ENCODE data around the gene PDXK. TPM values are rescaled to one million over a fixed set of nuclear protein-coding genes. Genes with fewer than 3 reads are reported as not detected.

PDXK gene
- total and polyA plus RNA-seq, 2 experiments from 2014 or later: 76.2 to 82.4 TPM

- Histone ChIP-seq H3K4me3 (no peak overlapping the region), H3K36me3 (peaks cover 50% of the 10 kb centered on the region), H3K4me1 (ENCODE audit: low read depth) (peaks cover 5% of the 10 kb centered on the region), H3K27ac (no peak overlapping the region), H3K9me3 (ENCODE audit: low read depth) (no peaks in the 10 kb centered on the region), H3K27me3 (no peaks in the 10 kb centered on the region)
- no peak for DNase-seq (ENCODE audit: low read depth in 1 of 2, low spot score in 1 of 2)
- TF ChIP-seq CTCF (IDR thresholded peaks at IDR 0.05; ENCODE audit: low read depth, low read length): no peak
Measured at GRCh38 chr21:43794857-43795256, 75.9 kb downstream of the PDXK start.

GRCh38 chr21:43797415-43797814, 78.5 kb downstream of the PDXK start:
- H3K36me3 ChIP-seq: peaks cover 47% of the 10 kb centered on the region

GRCh38 chr21:43797925-43798715, 79.2 kb downstream of the PDXK start:
- TF ChIP-seq CTCF (IDR thresholded peaks at IDR 0.05; ENCODE audit: low read depth, low read length): no peak
- Histone ChIP-seq H3K4me1 (ENCODE audit: low read depth) (no peaks in the 10 kb centered on the region), H3K27ac (no peak overlapping the region), H3K36me3 (peaks cover 42% of the 10 kb centered on the region), H3K4me3 (no peak overlapping the region), H3K27me3 (no peaks in the 10 kb centered on the region), H3K9me3 (ENCODE audit: low read depth) (no peaks in the 10 kb centered on the region)
- no peak for DNase-seq (ENCODE audit: low read depth in 1 of 2, low spot score in 1 of 2)

More at GRCh38 chr21:43797415-43797814, 78.5 kb downstream of the PDXK start:
- Histone ChIP-seq H3K4me1 (ENCODE audit: low read depth) (no peaks in the 10 kb centered on the region), H3K4me3 (no peak overlapping the region), H3K27me3 (no peaks in the 10 kb centered on the region), H3K9me3 (ENCODE audit: low read depth) (no peaks in the 10 kb centered on the region), H3K27ac (no peak overlapping the region)
- DNase-seq (ENCODE audit: low read depth in 1 of 2, low spot score in 1 of 2): no peak
- no peak for TF ChIP-seq CTCF (IDR thresholded peaks at IDR 0.05; ENCODE audit: low read depth, low read length)

- H3K36me3 ChIP-seq: peaks cover 31% of the 10 kb centered on the region
Measured at GRCh38 chr21:43799301-43799840, 80.4 kb downstream of the PDXK start.

GRCh38 chr21:43800124-43800523, 81.2 kb downstream of the PDXK start:
- Histone ChIP-seq H3K4me1 (ENCODE audit: low read depth) (no peaks in the 10 kb centered on the region), H3K27ac (no peak overlapping the region), H3K36me3 (peaks cover 27% of the 10 kb centered on the region), H3K9me3 (ENCODE audit: low read depth) (no peaks in the 10 kb centered on the region), H3K27me3 (no peaks in the 10 kb centered on the region), H3K4me3 (no peak overlapping the region)
- no peak for DNase-seq (ENCODE audit: low read depth in 1 of 2, low spot score in 1 of 2)
- no peak for TF ChIP-seq CTCF (IDR thresholded peaks at IDR 0.05; ENCODE audit: low read depth, low read length)

More at GRCh38 chr21:43799301-43799840, 80.4 kb downstream of the PDXK start:
- H3K9me3 ChIP-seq (ENCODE audit: low read depth): no peaks in the 10 kb centered on the region
- no peak overlapping the region for H3K4me3 ChIP-seq
- no peak overlapping the region for H3K27ac ChIP-seq
- TF ChIP-seq CTCF (IDR thresholded peaks at IDR 0.05; ENCODE audit: low read depth, low read length): no peak
- no peaks in the 10 kb centered on the region for H3K27me3 ChIP-seq
- no peak for DNase-seq (ENCODE audit: low read depth in 1 of 2, low spot score in 1 of 2)
- H3K4me1 ChIP-seq (ENCODE audit: low read depth): no peaks in the 10 kb centered on the region

Measured in cardiac muscle cell (in vitro differentiated cells and primary cell).